ENCODE measurements around the gene IFT52.

IFT52 gene

GRCh38 chr20:43549416-43550065 lies 41.2 kb upstream of the IFT52 start:
- H4K20me1 ChIP-seq (ENCODE audit: insufficient read depth): no peaks in the 10 kb centered on the region
- no peak for TF ChIP-seq CTCF (conservative IDR thresholded peaks at IDR 0.05; ENCODE audit: low read depth, low read length)
- no peak overlapping the region for H3K4me2 ChIP-seq
- no peak overlapping the region for H2AFZ ChIP-seq (ENCODE audit: low read depth)
- no peaks in the 10 kb centered on the region for H3K36me3 ChIP-seq (ENCODE audit: insufficient read depth)
- H3K27me3 ChIP-seq (ENCODE audit: insufficient read depth, low read depth): no peaks in the 10 kb centered on the region
- H3K79me2 ChIP-seq (ENCODE audit: insufficient read depth, low read depth): no peaks in the 10 kb centered on the region
- peaks cover 5% of the 10 kb centered on the region for H3K4me1 ChIP-seq (ENCODE audit: low read depth, poor library complexity, severe bottlenecking)
- H3K27ac ChIP-seq: no peak overlapping the region
- H3K4me3 ChIP-seq (IDR thresholded peaks at IDR 0.05; ENCODE audit: insufficient read depth, low read depth, low read length): no peak overlapping the region
- no peak overlapping the region for H3K9ac ChIP-seq

GRCh38 chr20:43550456-43550855 lies 40.3 kb upstream of the IFT52 start:
- no peak overlapping the region for H3K27ac ChIP-seq
- no peak for TF ChIP-seq CTCF (conservative IDR thresholded peaks at IDR 0.05; ENCODE audit: low read depth, low read length)
- H2AFZ ChIP-seq (ENCODE audit: low read depth): no peak overlapping the region
- H3K4me2 ChIP-seq: no peak overlapping the region
- no peaks in the 10 kb centered on the region for H3K36me3 ChIP-seq (ENCODE audit: insufficient read depth)
- H3K79me2 ChIP-seq (ENCODE audit: insufficient read depth, low read depth): no peaks in the 10 kb centered on the region
- no peaks in the 10 kb centered on the region for H4K20me1 ChIP-seq (ENCODE audit: insufficient read depth)
- no peaks in the 10 kb centered on the region for H3K4me1 ChIP-seq (ENCODE audit: low read depth, poor library complexity, severe bottlenecking)
- H3K27me3 ChIP-seq (ENCODE audit: insufficient read depth, low read depth): no peaks in the 10 kb centered on the region
- H3K9ac ChIP-seq: no peak overlapping the region
- H3K4me3 ChIP-seq (IDR thresholded peaks at IDR 0.05; ENCODE audit: insufficient read depth, low read depth, low read length): no peak overlapping the region

- TF ChIP-seq CTCF (conservative IDR thresholded peaks at IDR 0.05; ENCODE audit: low read depth, low read length): no peak
These were observed 36.4 kb upstream of the IFT52 start for GRCh38 chr20:43554369-43554768.

GRCh38 chr20:43558412-43559146 lies 32.2 kb upstream of the IFT52 start, which contains the start of gene SGK2:
SGK2 (plus strand) TSS chr20:43559027; CDS start chr20:43566496, 7,469 bp downstream.
- no peak within 1 kb of the TSS for H3K4me3 ChIP-seq (IDR thresholded peaks at IDR 0.05; ENCODE audit: insufficient read depth, low read depth, low read length)
- H4K20me1 ChIP-seq (ENCODE audit: insufficient read depth): no peaks in the 10 kb centered on the region
- H3K27me3 ChIP-seq (ENCODE audit: insufficient read depth, low read depth): no peaks in the 10 kb centered on the region
- no peak within 1 kb of the TSS for H3K27ac ChIP-seq
- TF ChIP-seq CTCF (conservative IDR thresholded peaks at IDR 0.05; ENCODE audit: low read depth, low read length): no peak
- H3K4me2 ChIP-seq: no peak within 1 kb of the TSS
- no peak within 1 kb of the TSS for H3K9ac ChIP-seq
- H2AFZ ChIP-seq (ENCODE audit: low read depth): no peak within 1 kb of the TSS
- no peaks in the 10 kb centered on the region for H3K4me1 ChIP-seq (ENCODE audit: low read depth, poor library complexity, severe bottlenecking)
- no peaks in the 10 kb centered on the region for H3K36me3 ChIP-seq (ENCODE audit: insufficient read depth)
- no peaks in the 10 kb centered on the region for H3K79me2 ChIP-seq (ENCODE audit: insufficient read depth, low read depth)

More at GRCh38 chr20:43554369-43554768, 36.4 kb upstream of the IFT52 start:
- H4K20me1 ChIP-seq (ENCODE audit: insufficient read depth): no peaks in the 10 kb centered on the region
- H3K9ac ChIP-seq: no peak overlapping the region
- H2AFZ ChIP-seq (ENCODE audit: low read depth): no peak overlapping the region
- H3K4me1 ChIP-seq (ENCODE audit: low read depth, poor library complexity, severe bottlenecking): no peaks in the 10 kb centered on the region
- H3K4me3 ChIP-seq (IDR thresholded peaks at IDR 0.05; ENCODE audit: insufficient read depth, low read depth, low read length): no peak overlapping the region
- H3K4me2 ChIP-seq: no peak overlapping the region
- no peaks in the 10 kb centered on the region for H3K36me3 ChIP-seq (ENCODE audit: insufficient read depth)
- H3K79me2 ChIP-seq (ENCODE audit: insufficient read depth, low read depth): no peaks in the 10 kb centered on the region
- no peak overlapping the region for H3K27ac ChIP-seq
- H3K27me3 ChIP-seq (ENCODE audit: insufficient read depth, low read depth): no peaks in the 10 kb centered on the region
